Measurements from ENCODE around the gene B3GNT7. TPM values are rescaled to one million over a fixed set of nuclear protein-coding genes. Genes with fewer than 3 reads are reported as not detected.

Gene B3GNT7
- total and polyA plus RNA-seq, 2 of the 8 experiments (the other 6 are each of a cell fraction or from before 2014, with no cell fraction given): 26.4 to 73.1 TPM

DNA sequence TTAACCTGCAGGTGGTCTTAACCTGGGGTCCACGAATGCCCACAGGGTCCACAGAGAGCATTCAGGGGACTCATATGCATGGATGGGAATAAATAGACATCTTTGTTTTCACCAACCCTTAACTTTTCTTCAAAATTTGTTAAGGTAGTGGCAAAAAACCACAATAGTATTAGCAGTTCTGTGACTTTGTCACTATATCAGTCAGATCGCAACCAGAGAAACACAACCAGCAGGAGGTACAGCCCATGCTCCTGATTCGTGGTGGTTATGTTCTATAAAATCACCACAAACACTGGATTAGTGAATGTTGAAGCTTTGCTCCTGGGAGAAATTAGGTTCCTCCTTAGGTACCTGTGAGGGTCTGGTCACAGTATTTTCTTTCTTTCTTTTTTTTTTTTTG lies 31.6 kb downstream of the B3GNT7 start (continued):
- TF ChIP-seq, protein P1, sequence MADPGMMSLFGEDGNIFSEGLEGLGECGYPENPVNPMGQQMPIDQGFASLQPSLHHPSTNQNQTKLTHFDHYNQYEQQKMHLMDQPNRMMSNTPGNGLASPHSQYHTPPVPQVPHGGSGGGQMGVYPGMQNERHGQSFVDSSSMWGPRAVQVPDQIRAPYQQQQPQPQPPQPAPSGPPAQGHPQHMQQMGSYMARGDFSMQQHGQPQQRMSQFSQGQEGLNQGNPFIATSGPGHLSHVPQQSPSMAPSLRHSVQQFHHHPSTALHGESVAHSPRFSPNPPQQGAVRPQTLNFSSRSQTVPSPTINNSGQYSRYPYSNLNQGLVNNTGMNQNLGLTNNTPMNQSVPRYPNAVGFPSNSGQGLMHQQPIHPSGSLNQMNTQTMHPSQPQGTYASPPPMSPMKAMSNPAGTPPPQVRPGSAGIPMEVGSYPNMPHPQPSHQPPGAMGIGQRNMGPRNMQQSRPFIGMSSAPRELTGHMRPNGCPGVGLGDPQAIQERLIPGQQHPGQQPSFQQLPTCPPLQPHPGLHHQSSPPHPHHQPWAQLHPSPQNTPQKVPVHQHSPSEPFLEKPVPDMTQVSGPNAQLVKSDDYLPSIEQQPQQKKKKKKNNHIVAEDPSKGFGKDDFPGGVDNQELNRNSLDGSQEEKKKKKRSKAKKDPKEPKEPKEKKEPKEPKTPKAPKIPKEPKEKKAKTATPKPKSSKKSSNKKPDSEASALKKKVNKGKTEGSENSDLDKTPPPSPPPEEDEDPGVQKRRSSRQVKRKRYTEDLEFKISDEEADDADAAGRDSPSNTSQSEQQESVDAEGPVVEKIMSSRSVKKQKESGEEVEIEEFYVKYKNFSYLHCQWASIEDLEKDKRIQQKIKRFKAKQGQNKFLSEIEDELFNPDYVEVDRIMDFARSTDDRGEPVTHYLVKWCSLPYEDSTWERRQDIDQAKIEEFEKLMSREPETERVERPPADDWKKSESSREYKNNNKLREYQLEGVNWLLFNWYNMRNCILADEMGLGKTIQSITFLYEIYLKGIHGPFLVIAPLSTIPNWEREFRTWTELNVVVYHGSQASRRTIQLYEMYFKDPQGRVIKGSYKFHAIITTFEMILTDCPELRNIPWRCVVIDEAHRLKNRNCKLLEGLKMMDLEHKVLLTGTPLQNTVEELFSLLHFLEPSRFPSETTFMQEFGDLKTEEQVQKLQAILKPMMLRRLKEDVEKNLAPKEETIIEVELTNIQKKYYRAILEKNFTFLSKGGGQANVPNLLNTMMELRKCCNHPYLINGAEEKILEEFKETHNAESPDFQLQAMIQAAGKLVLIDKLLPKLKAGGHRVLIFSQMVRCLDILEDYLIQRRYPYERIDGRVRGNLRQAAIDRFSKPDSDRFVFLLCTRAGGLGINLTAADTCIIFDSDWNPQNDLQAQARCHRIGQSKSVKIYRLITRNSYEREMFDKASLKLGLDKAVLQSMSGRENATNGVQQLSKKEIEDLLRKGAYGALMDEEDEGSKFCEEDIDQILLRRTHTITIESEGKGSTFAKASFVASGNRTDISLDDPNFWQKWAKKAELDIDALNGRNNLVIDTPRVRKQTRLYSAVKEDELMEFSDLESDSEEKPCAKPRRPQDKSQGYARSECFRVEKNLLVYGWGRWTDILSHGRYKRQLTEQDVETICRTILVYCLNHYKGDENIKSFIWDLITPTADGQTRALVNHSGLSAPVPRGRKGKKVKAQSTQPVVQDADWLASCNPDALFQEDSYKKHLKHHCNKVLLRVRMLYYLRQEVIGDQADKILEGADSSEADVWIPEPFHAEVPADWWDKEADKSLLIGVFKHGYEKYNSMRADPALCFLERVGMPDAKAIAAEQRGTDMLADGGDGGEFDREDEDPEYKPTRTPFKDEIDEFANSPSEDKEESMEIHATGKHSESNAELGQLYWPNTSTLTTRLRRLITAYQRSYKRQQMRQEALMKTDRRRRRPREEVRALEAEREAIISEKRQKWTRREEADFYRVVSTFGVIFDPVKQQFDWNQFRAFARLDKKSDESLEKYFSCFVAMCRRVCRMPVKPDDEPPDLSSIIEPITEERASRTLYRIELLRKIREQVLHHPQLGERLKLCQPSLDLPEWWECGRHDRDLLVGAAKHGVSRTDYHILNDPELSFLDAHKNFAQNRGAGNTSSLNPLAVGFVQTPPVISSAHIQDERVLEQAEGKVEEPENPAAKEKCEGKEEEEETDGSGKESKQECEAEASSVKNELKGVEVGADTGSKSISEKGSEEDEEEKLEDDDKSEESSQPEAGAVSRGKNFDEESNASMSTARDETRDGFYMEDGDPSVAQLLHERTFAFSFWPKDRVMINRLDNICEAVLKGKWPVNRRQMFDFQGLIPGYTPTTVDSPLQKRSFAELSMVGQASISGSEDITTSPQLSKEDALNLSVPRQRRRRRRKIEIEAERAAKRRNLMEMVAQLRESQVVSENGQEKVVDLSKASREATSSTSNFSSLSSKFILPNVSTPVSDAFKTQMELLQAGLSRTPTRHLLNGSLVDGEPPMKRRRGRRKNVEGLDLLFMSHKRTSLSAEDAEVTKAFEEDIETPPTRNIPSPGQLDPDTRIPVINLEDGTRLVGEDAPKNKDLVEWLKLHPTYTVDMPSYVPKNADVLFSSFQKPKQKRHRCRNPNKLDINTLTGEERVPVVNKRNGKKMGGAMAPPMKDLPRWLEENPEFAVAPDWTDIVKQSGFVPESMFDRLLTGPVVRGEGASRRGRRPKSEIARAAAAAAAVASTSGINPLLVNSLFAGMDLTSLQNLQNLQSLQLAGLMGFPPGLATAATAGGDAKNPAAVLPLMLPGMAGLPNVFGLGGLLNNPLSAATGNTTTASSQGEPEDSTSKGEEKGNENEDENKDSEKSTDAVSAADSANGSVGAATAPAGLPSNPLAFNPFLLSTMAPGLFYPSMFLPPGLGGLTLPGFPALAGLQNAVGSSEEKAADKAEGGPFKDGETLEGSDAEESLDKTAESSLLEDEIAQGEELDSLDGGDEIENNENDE (IDR thresholded peaks at IDR 0.05; ENCODE audit: insufficient replicate concordance, low read length): no peak
- TF ChIP-seq NRF1 (IDR thresholded peaks at IDR 0.05; ENCODE audit: low read depth, low read length): no peak
